PC-3 (cell line): ENCODE data around the gene STX16. TPM values are rescaled to one million over a fixed set of nuclear protein-coding genes. Genes with fewer than 3 reads are reported as not detected.
A peak's percentile ranks its signal among the peaks of the same experiment; 100 is the strongest.

Experiments
- ATAC-seq: fragments of 200-7000 bp; cut with Tn5 transposase; 2 replicates; pipeline ENCODE4 v1.9.1; 2020; ENCODE audit warnings: mild to moderate bottlenecking, moderate library complexity
- BruUV-seq: library from RNA; stranded (reverse); fragments of 400-500 nt; replicated peaks from 2 replicates; lab custom pipeline; 2021; lab: Mats Ljungman, UMichigan
- CTCF ChIA-PET: fragments of 300-600 bp; sonication (Branson Sonifier 250); formaldehyde crosslinking; loops from one replicate; lab custom pipeline; 2022; ENCODE audit warnings: antibody characterized with exemption; lab: Charles Lee
- POLR2A ChIA-PET: fragments of 300-600 bp; sonication (Branson Sonifier 250); formaldehyde crosslinking; loops from one replicate; lab custom pipeline; 2022; ENCODE audit warnings: antibody characterized with exemption; ENCODE audit not compliant: unreplicated experiment; lab: Charles Lee
- DNase-seq: peaks from one replicate; pipeline ENCODE4 v3.0.0-alpha.2; 2015
- H2AFZ ChIP-seq: fragments of 300-600 bp; sonication (generic); 2 replicates; pipeline ENCODE4 v1.6.0; 2016; ENCODE audit warnings: antibody characterized with exemption, low read length
- H3F3A ChIP-seq: fragments of 300-600 bp; sonication (generic); one replicate; pipeline ENCODE4 v1.6.0; 2017; ENCODE audit warnings: antibody characterized with exemption, low read length, control low read depth, mild to moderate bottlenecking; ENCODE audit not compliant: unreplicated experiment
- H3K27ac ChIP-seq: fragments of 300-600 bp; sonication (generic); 2 replicates; pipeline ENCODE4 v1.5.1; 2016; ENCODE audit warnings: mild to moderate bottlenecking, low read length
- H3K27me3 ChIP-seq: fragments of 300-600 bp; sonication (generic); 2 replicates; pipeline ENCODE4 v1.6.1; 2016; ENCODE audit warnings: low read length, mixed read lengths
- H3K36me3 ChIP-seq: fragments of 300-600 bp; sonication (generic); 2 replicates; pipeline ENCODE4 v1.6.1; 2016; ENCODE audit warnings: low read depth, mixed run types, low read length, mixed read lengths
- H3K4me1 ChIP-seq: fragments of 300-600 bp; sonication (generic); 2 replicates; pipeline ENCODE4 v1.5.1; 2016; ENCODE audit warnings: low read length; ENCODE audit not compliant: insufficient read depth
- H3K4me2 ChIP-seq: fragments of 300-600 bp; sonication (generic); 2 replicates; pipeline ENCODE4 v1.6.0; 2016; ENCODE audit warnings: low read length
- H3K4me3 ChIP-seq: fragments of 300-600 bp; sonication (generic); 2 replicates; pipeline ENCODE4 v1.5.1; 2016; ENCODE audit warnings: mild to moderate bottlenecking, low read length, mixed read lengths
- H3K79me2 ChIP-seq: fragments of 300-600 bp; sonication (generic); 2 replicates; pipeline ENCODE4 v1.6.1; 2017; ENCODE audit warnings: low read length, mixed read lengths
- H3K9ac ChIP-seq: fragments of 300-600 bp; sonication (generic); 2 replicates; pipeline ENCODE4 v1.6.0; 2016; ENCODE audit warnings: mild to moderate bottlenecking, low read length
- H3K9me2 ChIP-seq: fragments of 300-600 bp; sonication (generic); replicated peaks from 2 replicates; pipeline ENCODE4 v1.6.1; 2016; ENCODE audit warnings: mixed run types, low read length, mixed read lengths
- H3K9me3 ChIP-seq: fragments of 300-600 bp; sonication (generic); 2 replicates; pipeline ENCODE4 v1.6.1; 2016; ENCODE audit warnings: low read length, mixed read lengths
- H4K20me1 ChIP-seq: fragments of 300-600 bp; sonication (generic); 2 replicates; pipeline ENCODE4 v1.6.1; 2016; ENCODE audit warnings: low read length, mixed read lengths
- EZH2 ChIP-seq: fragments of 300-600 bp; sonication (generic); IDR thresholded peaks from one replicate; pipeline ENCODE4 v1.6.1; 2017; ENCODE audit warnings: antibody characterized with exemption, mild to moderate bottlenecking, low read length; ENCODE audit not compliant: unreplicated experiment
- EZH2phosphoT487 ChIP-seq: fragments of 300-600 bp; sonication (generic); IDR thresholded peaks from 2 replicates; pipeline ENCODE4 v1.6.1; 2018; ENCODE audit warnings: mild to moderate bottlenecking, antibody characterized with exemption, low read length, borderline replicate concordance
- intact Hi-C: fragments of 100-400 bp; cut with micrococcal nuclease; formaldehyde crosslinking; loops from 2 replicates; pipeline ENCODE4 v1.9.0; 2023
- total RNA-seq: library from RNA; depleted of rRNA; stranded (reverse); fragments of >200 nt; gene quantifications from 2 replicates; pipeline ENCODE4 v1.2.3, GENCODE V29; 2014
- TF ChIP-seq, protein P1 (sequence below): fragments of 300-600 bp; sonication (generic); conservative IDR thresholded peaks from 2 replicates; pipeline ENCODE4 v1.5.1; 2017; ENCODE audit warnings: antibody characterized with exemption, low read depth, mild to moderate bottlenecking, low read length

STX16 gene
- total RNA-seq, 1 experiment from 2014 or later = 44.2 TPM

GRCh38 chr20:58658760-58659159 lies 7.7 kb downstream of the STX16 start:
- Histone ChIP-seq H2AFZ (no peak overlapping the region), H3F3A (no peaks in the 10 kb centered on the region), H3K27me3 (no peaks in the 10 kb centered on the region), H3K36me3 (peaks cover 32% of the 10 kb centered on the region; the same call in 1 of the 2 replicates), H3K9me2 (no peaks in the 10 kb centered on the region), H3K4me1 (peaks cover 57% of the 10 kb centered on the region), H3K4me3 (no peak overlapping the region), H3K4me2 (peak overlapping the region; percentile 1; the same call in 1 of the 2 replicates), H3K9ac (no peak overlapping the region), H3K79me2 (peaks cover 95% of the 10 kb centered on the region), H3K27ac (no peak overlapping the region), H4K20me1 (peaks cover 25% of the 10 kb centered on the region; the same call in 1 of the 2 replicates), H3K9me3 (no peaks in the 10 kb centered on the region)
- intact Hi-C loops = no loop called here
- TF ChIP-seq EZH2phosphoT487 (no peak), EZH2 (no peak)
- TF ChIP-seq, protein P1, sequence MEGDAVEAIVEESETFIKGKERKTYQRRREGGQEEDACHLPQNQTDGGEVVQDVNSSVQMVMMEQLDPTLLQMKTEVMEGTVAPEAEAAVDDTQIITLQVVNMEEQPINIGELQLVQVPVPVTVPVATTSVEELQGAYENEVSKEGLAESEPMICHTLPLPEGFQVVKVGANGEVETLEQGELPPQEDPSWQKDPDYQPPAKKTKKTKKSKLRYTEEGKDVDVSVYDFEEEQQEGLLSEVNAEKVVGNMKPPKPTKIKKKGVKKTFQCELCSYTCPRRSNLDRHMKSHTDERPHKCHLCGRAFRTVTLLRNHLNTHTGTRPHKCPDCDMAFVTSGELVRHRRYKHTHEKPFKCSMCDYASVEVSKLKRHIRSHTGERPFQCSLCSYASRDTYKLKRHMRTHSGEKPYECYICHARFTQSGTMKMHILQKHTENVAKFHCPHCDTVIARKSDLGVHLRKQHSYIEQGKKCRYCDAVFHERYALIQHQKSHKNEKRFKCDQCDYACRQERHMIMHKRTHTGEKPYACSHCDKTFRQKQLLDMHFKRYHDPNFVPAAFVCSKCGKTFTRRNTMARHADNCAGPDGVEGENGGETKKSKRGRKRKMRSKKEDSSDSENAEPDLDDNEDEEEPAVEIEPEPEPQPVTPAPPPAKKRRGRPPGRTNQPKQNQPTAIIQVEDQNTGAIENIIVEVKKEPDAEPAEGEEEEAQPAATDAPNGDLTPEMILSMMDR = no peak
- ATAC-seq = no peak
- ChIA-PET CTCF (no interaction called here), POLR2A (interaction anchor here (0.7 kb wide), 1 partner anchor 346 kb away, joined by 6 read pairs; no protein-coding TSS in a partner anchor)
- DNase-seq = no peak
- BruUV-seq = no TSS peak

- ChIA-PET POLR2A (interaction anchor here (0.6 kb wide), 1 partner anchor 29 kb away, joined by 6 read pairs; no protein-coding TSS in a partner anchor), CTCF (no interaction called here)
- no TSS peak for BruUV-seq
- Histone ChIP-seq H3K9me2 (no peaks in the 10 kb centered on the region), H3K4me2 (peak overlapping the region; percentile 17; the same call in 1 of the 2 replicates), H3K27me3 (no peaks in the 10 kb centered on the region), H4K20me1 (peaks cover 25% of the 10 kb centered on the region; the same call in 1 of the 2 replicates), H3K4me1 (peaks cover 46% of the 10 kb centered on the region), H3K79me2 (peaks cover 95% of the 10 kb centered on the region), H3K36me3 (peaks cover 40% of the 10 kb centered on the region; the same call in 1 of the 2 replicates), H2AFZ (no peak overlapping the region), H3F3A (no peaks in the 10 kb centered on the region), H3K4me3 (no peak overlapping the region), H3K9me3 (no peaks in the 10 kb centered on the region), H3K9ac (no peak overlapping the region), H3K27ac (no peak overlapping the region)
- no peak for TF ChIP-seq EZH2phosphoT487
- no peak for TF ChIP-seq EZH2
- TF ChIP-seq, protein P1 = no peak
- intact Hi-C loops = no loop called here
- peak; percentile 64 for ATAC-seq
- peak; percentile 46 for DNase-seq
Measured at GRCh38 chr20:58659841-58660240, 8.8 kb downstream of the STX16 start.

GRCh38 chr20:58660855-58661597 lies 9.9 kb downstream of the STX16 start:
- no TSS peak for BruUV-seq
- no peak overlapping the region for H3K4me2 ChIP-seq
- DNase-seq (no peak), ATAC-seq (no peak)
- H3K9ac ChIP-seq = no peak overlapping the region
- no peak overlapping the region for H2AFZ ChIP-seq
- peaks cover 36% of the 10 kb centered on the region; the same call in 1 of the 2 replicates for H3K36me3 ChIP-seq
- ChIA-PET CTCF (no interaction called here), POLR2A (no interaction called here)
- no peaks in the 10 kb centered on the region for H3K9me2 ChIP-seq
- H3K27ac ChIP-seq = no peak overlapping the region
- H3K4me3 ChIP-seq = no peak overlapping the region
- peaks cover 25% of the 10 kb centered on the region for H4K20me1 ChIP-seq
- no peaks in the 10 kb centered on the region for H3K9me3 ChIP-seq
- peaks cover 95% of the 10 kb centered on the region for H3K79me2 ChIP-seq
- no peak for TF ChIP-seq EZH2
- TF ChIP-seq EZH2phosphoT487 = no peak
- TF ChIP-seq, protein P1 = no peak
- intact Hi-C loops = no loop called here
- no peaks in the 10 kb centered on the region for H3K27me3 ChIP-seq
- no peaks in the 10 kb centered on the region for H3F3A ChIP-seq
- H3K4me1 ChIP-seq = peaks cover 34% of the 10 kb centered on the region
